GM19455 (cell line): ENCODE results near the gene HSD17B11.
A peak's percentile ranks its signal among the peaks of the same experiment; 100 is the strongest.
"Not testable (repeated sequence)": the region's sequence is repeated elsewhere in the genome, so short reads cannot be mapped to it uniquely, and the experiment has no call there.

Source experiments
- ATAC-seq: cut with Tn5 transposase; IDR thresholded peaks from one replicate; pipeline ENCODE4 v1.9.1; 2021; ENCODE audit not compliant: unreplicated experiment

The HSD17B11 gene

DNA sequence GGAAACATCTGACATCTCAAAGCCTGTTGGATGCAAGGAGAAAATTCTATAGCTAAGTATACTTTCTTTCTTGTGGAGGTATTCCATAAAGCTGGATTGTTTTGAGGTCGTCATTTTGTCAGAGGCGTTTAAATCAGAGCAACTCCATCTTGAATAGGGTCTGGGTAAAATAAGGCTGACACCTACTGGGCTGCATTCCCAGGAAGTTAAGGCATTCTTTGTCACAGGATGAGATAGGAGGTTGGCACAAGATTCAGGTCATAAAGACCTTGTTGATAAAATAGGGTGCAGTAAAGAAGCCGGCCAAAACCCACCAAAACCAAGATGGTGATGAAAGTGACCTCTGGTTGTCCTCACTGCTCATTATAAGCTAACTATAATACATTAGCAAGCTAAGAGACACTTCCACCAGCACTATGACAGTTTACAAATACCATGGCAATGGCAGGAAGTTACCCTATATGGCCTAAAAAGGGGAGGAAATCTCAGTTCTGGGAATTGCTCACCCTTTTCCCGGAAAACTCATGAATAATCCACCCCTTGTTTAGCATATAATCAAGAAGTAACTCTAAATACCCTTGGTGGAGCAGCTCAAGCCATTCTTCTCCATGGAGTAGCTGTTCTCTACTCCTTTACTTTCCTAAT lies 80.2 kb downstream of the HSD17B11 start:
- ATAC-seq = no peak

DNA sequence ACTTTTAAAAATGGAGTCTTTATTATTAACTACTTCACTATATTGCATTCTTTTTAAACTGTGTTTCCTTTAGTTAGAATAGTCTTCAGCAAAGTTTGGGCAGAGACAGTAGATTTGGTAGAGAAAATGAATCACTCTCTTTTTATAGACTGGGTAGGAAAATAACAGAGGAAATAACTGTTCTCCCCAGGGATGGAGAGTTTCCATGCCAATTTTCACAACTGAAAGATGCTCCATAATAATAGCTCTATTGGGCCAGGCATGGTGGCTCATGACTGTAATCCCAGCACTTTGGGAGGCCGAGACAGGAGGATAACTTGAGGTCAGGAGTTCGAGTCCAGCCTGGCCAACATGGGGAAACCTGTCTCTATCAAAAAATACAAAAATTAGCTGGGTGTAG lies 81.4 kb downstream of the HSD17B11 start:
- ATAC-seq = no peak

DNA sequence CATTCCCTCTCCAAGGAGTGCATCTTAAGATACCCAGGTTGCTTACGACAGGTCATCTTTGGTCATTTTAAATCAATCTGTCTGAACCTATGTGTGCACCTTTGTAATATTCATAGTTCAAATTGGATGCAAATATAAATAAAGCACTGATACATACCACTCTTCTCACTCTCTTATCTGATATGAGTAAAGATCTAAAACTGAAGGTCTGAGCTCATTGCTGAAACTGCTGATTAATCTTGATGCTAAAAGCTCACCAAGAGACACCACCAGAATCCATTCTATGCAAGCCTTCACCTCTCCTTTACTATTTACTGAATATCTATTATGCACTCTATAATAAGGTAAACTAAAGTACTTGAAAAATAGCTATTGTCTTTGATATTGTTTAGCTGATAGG lies 84.9 kb downstream of the HSD17B11 start:
- ATAC-seq = peak; percentile 79

DNA sequence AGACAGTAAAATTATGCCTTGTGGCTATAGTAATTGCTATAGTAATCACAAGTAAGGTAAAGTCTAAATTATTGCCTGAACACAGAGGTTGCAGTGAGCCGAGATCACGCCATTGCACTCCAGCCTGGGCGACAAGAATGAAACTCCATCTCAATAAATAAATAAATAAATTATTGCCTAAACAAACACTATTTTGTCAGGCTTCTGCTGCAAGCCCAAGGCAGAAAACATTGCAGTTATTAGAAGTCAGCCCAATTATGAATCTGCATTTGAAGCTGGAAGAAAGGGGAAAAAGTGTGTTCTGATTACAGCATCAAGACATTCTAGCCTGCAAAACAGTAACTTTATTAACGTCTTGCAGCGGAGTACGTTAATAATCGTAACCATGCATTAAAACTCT lies 85.4 kb downstream of the HSD17B11 start:
- no peak for ATAC-seq

DNA sequence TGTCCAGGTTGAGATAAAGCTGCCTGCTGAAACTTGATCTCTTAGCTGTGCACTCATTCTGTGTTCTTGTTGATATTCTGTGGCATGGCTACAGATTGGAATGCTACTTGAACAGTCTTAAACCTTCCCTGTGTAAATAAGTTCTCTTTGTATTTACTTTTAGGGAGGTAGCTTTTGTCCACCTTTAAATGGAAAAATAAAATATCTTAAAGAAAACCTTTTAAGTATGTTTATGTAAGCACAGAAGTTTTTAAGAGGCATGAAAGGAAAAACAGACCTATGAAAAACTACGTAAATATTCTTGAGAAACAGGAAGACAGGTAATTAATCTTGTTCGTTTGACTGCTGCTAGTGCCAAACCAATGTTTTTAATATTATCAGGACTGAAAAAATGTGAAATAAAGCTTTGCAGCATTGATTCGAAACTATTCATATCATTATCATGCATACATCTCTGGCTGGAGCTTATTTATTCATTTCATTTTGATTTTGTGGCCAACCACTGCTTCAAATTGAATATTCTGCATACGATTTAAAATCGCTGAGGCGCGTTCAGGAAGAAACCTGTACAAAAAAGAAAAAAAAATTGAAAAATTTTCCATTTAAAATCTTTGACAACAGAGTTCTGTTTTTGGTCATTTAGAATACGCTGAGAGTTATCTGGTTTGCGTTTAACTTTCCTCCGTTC lies 86.1 kb downstream of the HSD17B11 start:
- no peak for ATAC-seq

DNA sequence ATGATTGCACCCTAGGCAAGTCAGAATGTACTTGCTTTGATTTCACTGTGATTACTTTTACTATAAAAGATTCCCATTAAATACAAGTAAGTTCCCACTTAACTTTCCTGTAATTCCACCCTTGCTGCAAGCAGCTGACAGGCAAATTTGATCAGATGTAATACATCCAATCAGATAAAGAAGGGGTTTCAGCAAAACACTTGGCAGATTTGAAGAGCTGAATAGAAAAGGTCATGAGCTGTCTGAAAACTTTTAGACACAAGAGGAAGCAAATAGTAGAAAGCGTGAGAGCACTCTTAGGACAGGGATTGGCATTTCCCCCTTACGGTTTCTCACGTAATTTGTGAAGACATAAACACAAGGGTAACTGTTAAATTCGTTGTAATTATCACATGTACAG lies 91.1 kb downstream of the HSD17B11 start:
- ATAC-seq = no peak

DNA sequence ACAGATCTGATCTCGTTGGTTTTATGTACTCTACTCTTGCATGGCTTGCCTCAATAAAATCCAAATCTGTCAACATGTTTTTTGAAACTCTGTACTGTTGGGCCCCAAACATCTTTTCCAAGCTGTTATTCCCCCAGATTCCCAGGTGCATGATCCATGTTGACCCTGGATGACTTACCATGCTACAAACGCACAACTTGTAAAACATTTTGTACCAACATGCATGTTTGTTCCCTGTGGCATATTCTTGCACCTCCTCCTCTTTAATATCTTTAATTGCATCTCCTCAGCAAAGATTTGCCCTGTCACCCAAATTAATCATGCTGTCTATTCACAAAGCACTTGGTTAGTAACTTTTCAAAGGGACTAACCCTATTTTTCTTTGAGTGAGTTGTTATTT lies 92.6 kb downstream of the HSD17B11 start:
- ATAC-seq = no peak

DNA sequence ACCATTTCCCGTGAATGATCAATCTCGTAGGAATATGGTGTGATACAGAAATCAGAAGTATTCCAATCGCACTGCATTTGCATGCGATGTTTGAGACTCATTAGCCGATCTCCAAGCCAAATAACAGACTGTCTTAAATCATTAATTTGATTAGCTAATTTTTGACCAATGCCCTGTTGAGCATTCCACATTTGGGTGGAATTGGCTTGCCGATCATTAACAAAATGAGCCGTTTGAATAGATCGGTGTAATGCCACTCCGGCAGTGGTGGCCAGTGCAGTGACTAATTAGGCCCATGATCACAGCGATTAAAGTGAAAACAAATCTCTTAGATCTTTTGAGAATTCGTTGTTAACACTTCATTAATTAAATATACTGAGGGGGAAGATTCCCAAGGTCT lies 96.1 kb downstream of the HSD17B11 start:
- ATAC-seq = not testable (repeated sequence)

DNA sequence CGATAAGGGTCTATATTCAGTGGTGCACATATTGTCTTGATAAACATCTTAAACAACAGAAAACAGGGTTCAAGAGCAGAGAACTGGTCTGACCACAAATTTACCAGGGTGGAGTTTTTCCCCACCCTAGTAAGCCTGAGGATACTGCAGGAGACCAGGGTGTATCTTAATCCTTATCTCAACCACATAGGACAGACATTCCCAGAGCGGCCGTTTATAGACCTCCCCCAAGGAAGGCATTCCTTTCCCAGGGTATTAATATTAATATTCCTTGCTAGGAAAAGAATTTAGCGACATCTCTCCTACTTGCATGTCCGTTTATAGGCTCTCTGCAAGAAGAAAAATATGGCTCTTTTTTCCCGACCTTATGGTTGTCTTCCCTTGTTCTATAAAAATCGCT lies 97.1 kb downstream of the HSD17B11 start:
- ATAC-seq = not testable (repeated sequence)

DNA sequence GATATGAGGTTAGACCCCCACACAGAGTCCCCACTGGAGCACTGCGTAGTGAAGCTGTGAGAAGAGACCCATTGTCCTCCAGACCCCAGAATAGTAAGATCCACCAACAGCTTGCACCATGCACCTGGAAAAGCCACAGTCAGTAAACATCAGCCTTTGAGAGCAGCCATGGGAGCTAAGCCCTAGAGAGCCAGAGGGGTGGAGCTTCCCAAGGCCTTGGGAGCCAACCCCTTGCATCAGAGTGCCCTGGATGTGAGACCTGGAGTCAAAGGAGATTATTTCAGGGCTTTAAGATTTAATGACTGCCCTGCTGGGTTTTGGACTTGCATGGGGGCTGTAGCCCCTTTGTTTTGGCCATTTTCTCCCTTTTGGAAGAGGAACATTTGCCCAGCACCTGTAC lies 104.0 kb downstream of the HSD17B11 start:
- no peak for ATAC-seq
